Glutamatergic neuron (in vitro differentiated cells): ENCODE data around the gene SAA1. TPM values are rescaled to one million over a fixed set of nuclear protein-coding genes. Genes with fewer than 3 reads are reported as not detected.

Experiments
- DNase-seq: peaks from one replicate; pipeline ENCODE4 v3.0.0; 2022
- H3K27ac Mint-ChIP-seq: one replicate; pipeline ENCODE4 v1.8.0; 2020; ENCODE audit warnings: mild to moderate bottlenecking, mixed read lengths, inconsistent platforms; ENCODE audit not compliant: unreplicated experiment
- H3K27me3 Mint-ChIP-seq: one replicate; pipeline ENCODE4 v1.8.0; 2020; ENCODE audit warnings: mild to moderate bottlenecking, moderate library complexity, mixed read lengths, inconsistent platforms; ENCODE audit not compliant: unreplicated experiment
- H3K36me3 Mint-ChIP-seq: one replicate; pipeline ENCODE4 v1.8.0; 2020; ENCODE audit warnings: mild to moderate bottlenecking, mixed read lengths, inconsistent platforms; ENCODE audit not compliant: unreplicated experiment
- H3K4me1 Mint-ChIP-seq: one replicate; pipeline ENCODE4 v1.8.0; 2020; ENCODE audit warnings: mild to moderate bottlenecking, low read depth, mixed read lengths, inconsistent platforms; ENCODE audit not compliant: unreplicated experiment
- H3K4me3 Mint-ChIP-seq: one replicate; pipeline ENCODE4 v1.8.0; 2020; ENCODE audit warnings: mild to moderate bottlenecking, mixed read lengths, inconsistent platforms; ENCODE audit not compliant: unreplicated experiment
- H3K9me3 Mint-ChIP-seq: one replicate; pipeline ENCODE4 v1.8.0; 2020; ENCODE audit warnings: mild to moderate bottlenecking, moderate library complexity, mixed read lengths, inconsistent platforms; ENCODE audit not compliant: unreplicated experiment
- CTCF ChIP-seq: fragments of 200-600 bp; sonication (generic); IDR thresholded peaks from one replicate; pipeline ENCODE4 v1.5.0; 2021; ENCODE audit not compliant: partially characterized antibody, unreplicated experiment
- total RNA-seq: library from RNA; stranded (reverse); fragmentation: NEBNext Ultra II Directional; extraction: Animal tissue kit (Norgen Biotek cat#: 25700); gene quantifications from one replicate; pipeline ENCODE4 v1.2.1, GENCODE V29; 2021; ENCODE audit not compliant: unreplicated experiment

The SAA1 gene
- total RNA-seq, 1 donor from 2014 or later = not detected

- Mint-ChIP-seq H3K27ac (no peak overlapping the region), H3K27me3 (no peaks in the 10 kb centered on the region), H3K4me3 (no peak overlapping the region), H3K9me3 (no peaks in the 10 kb centered on the region), H3K4me1 (no peaks in the 10 kb centered on the region), H3K36me3 (no peaks in the 10 kb centered on the region)
- no peak for DNase-seq
- TF ChIP-seq CTCF = no peak
These were observed 38.7 kb downstream of the SAA1 start for GRCh38 chr11:18304745-18305144.

GRCh38 chr11:18307461-18308139 lies 41.5 kb downstream of the SAA1 start:
- no peak for TF ChIP-seq CTCF
- no peak overlapping the region for H3K4me3 Mint-ChIP-seq
- H3K27me3 Mint-ChIP-seq = no peaks in the 10 kb centered on the region
- DNase-seq = no peak
- H3K27ac Mint-ChIP-seq = no peak overlapping the region
- H3K9me3 Mint-ChIP-seq = no peaks in the 10 kb centered on the region
- no peaks in the 10 kb centered on the region for H3K36me3 Mint-ChIP-seq
- H3K4me1 Mint-ChIP-seq = no peaks in the 10 kb centered on the region

- TF ChIP-seq CTCF = no peak
- no peak overlapping the region for H3K27ac Mint-ChIP-seq
- no peaks in the 10 kb centered on the region for H3K4me1 Mint-ChIP-seq
- no peaks in the 10 kb centered on the region for H3K36me3 Mint-ChIP-seq
- H3K4me3 Mint-ChIP-seq = no peak overlapping the region
- no peaks in the 10 kb centered on the region for H3K9me3 Mint-ChIP-seq
- no peak for DNase-seq
- no peaks in the 10 kb centered on the region for H3K27me3 Mint-ChIP-seq
These were observed 42.2 kb downstream of the SAA1 start for GRCh38 chr11:18308242-18308641.

- no peak overlapping the region for H3K27ac Mint-ChIP-seq
- TF ChIP-seq CTCF = no peak
- DNase-seq = no peak
- H3K4me1 Mint-ChIP-seq = no peaks in the 10 kb centered on the region
- H3K36me3 Mint-ChIP-seq = no peaks in the 10 kb centered on the region
- no peaks in the 10 kb centered on the region for H3K27me3 Mint-ChIP-seq
- H3K4me3 Mint-ChIP-seq = no peak overlapping the region
- H3K9me3 Mint-ChIP-seq = no peaks in the 10 kb centered on the region
These were observed 43.6 kb downstream of the SAA1 start for GRCh38 chr11:18309691-18310090.

- no peak for DNase-seq
- peaks cover 2% of the 10 kb centered on the region for H3K27me3 Mint-ChIP-seq
- no peak for TF ChIP-seq CTCF
- H3K4me1 Mint-ChIP-seq = no peaks in the 10 kb centered on the region
- H3K27ac Mint-ChIP-seq = no peak overlapping the region
- H3K4me3 Mint-ChIP-seq = no peak overlapping the region
- H3K9me3 Mint-ChIP-seq = peaks cover 1% of the 10 kb centered on the region
- H3K36me3 Mint-ChIP-seq = no peaks in the 10 kb centered on the region
These were observed 44.8 kb downstream of the SAA1 start for GRCh38 chr11:18310800-18311340.
